Spinal cord (tissue), 10 donors: ENCODE data around the gene NEBL. TPM values are rescaled to one million over a fixed set of nuclear protein-coding genes. Genes with fewer than 3 reads are reported as not detected.
A peak's percentile ranks its signal among the peaks of the same experiment; 100 is the strongest.

Source experiments
- DNase-seq, 6 donors: peaks; one replicate each; pipeline versions ENCODE4 v3.0.0 to v3.0.0-alpha.2; 2013 to 2015; ENCODE audit warnings: low spot score in 6 of 6, low read depth in 4 of 6
- H3K27ac ChIP-seq: one replicate; pipeline ENCODE4 v1.5.1; 2013; ENCODE audit warnings: low read depth, low read length, control low read depth
- H3K27me3 ChIP-seq: one replicate; pipeline ENCODE4 v1.6.1; 2013; ENCODE audit warnings: low read length; ENCODE audit not compliant: control insufficient read depth, insufficient read depth
- H3K36me3 ChIP-seq: one replicate; pipeline ENCODE4 v1.6.1; 2013; ENCODE audit warnings: low read length; ENCODE audit not compliant: control insufficient read depth, insufficient read depth
- H3K4me1 ChIP-seq: one replicate; pipeline ENCODE4 v1.6.1; 2013; ENCODE audit warnings: low read length; ENCODE audit not compliant: control insufficient read depth, insufficient read depth
- H3K4me3 ChIP-seq: one replicate; pipeline ENCODE4 v1.5.1; 2013; ENCODE audit warnings: low read depth, low read length, control low read depth
- H3K9me3 ChIP-seq: one replicate; pipeline ENCODE4 v1.6.1; 2013; ENCODE audit warnings: low read length; ENCODE audit not compliant: control insufficient read depth, insufficient read depth
- WGBS: methylation state at CpG from one replicate; pipeline ENCODE4 v1.1.5; 2013; ENCODE audit warnings: missing lambda C conversion rate; ENCODE audit not compliant: insufficient coverage; 5-methylcytosine and 5-hydroxymethylcytosine counted together
- polyA plus RNA-seq, 2 donors: library from polyadenylated mRNA; unstranded; fragments of 120-200 nt; gene quantifications; one replicate each; pipeline ENCODE4 v1.2.1, GENCODE V29; 2013; ENCODE audit not compliant: insufficient read length in 2 of 2
- total RNA-seq, 2 donors: library from RNA; depleted of rRNA in 1 of 2; stranded (reverse); fragments of 120-200 nt in 1 of 2; fragments of >200 nt in 1 of 2; gene quantifications; one replicate each; pipeline versions ENCODE4 v1.2.3 to v1.2.4, GENCODE V29; 2013 to 2014
- donor health status: healthy.

NEBL gene
- total and polyA plus RNA-seq, 4 donors = 28.8 to 157 (median 66.6) TPM

- H3K36me3 ChIP-seq = no peaks in the 10 kb centered on the region
- H3K4me1 ChIP-seq = no peaks in the 10 kb centered on the region
- no peaks in the 10 kb centered on the region for H3K27me3 ChIP-seq
- no peak overlapping the region for H3K4me3 ChIP-seq
- H3K9me3 ChIP-seq = no peaks in the 10 kb centered on the region
- no peak overlapping the region for H3K27ac ChIP-seq
- DNase-seq = no peak
Observed at GRCh38 chr10:20909801-20910200, 12.7 kb upstream of the NEBL start.

- WGBS = no CpG with 5 or more reads among the region's 3 CpGs
- Histone ChIP-seq H3K4me3 (no peak overlapping the region), H3K36me3 (no peaks in the 10 kb centered on the region), H3K27ac (no peak overlapping the region), H3K9me3 (no peaks in the 10 kb centered on the region), H3K27me3 (no peaks in the 10 kb centered on the region), H3K4me1 (no peaks in the 10 kb centered on the region)
- peak in 2 of 6 donors; percentile 8 to 59 for DNase-seq
Observed at GRCh38 chr10:20908391-20908790, 11.3 kb upstream of the NEBL start.

- no peaks in the 10 kb centered on the region for H3K4me1 ChIP-seq
- H3K4me3 ChIP-seq = no peak overlapping the region
- no peaks in the 10 kb centered on the region for H3K27me3 ChIP-seq
- WGBS = 100% methylated on average over 1 of the region's 5 CpGs
- no peaks in the 10 kb centered on the region for H3K36me3 ChIP-seq
- DNase-seq = no peak
- H3K27ac ChIP-seq = no peak overlapping the region
- no peaks in the 10 kb centered on the region for H3K9me3 ChIP-seq
Observed at GRCh38 chr10:20903635-20904390, 6.7 kb upstream of the NEBL start.

- 87% methylated on average over 3 of the region's 5 CpGs for WGBS
- H3K9me3 ChIP-seq = no peaks in the 10 kb centered on the region
- H3K27me3 ChIP-seq = no peaks in the 10 kb centered on the region
- no peak overlapping the region for H3K4me3 ChIP-seq
- DNase-seq = no peak
- H3K27ac ChIP-seq = no peak overlapping the region
- no peaks in the 10 kb centered on the region for H3K36me3 ChIP-seq
- H3K4me1 ChIP-seq = no peaks in the 10 kb centered on the region
Observed at GRCh38 chr10:20901110-20901509, 4.0 kb upstream of the NEBL start.

- H3K27me3 ChIP-seq = no peaks in the 10 kb centered on the region
- WGBS = 83% methylated on average over 1 of the region's 3 CpGs
- no peak overlapping the region for H3K4me3 ChIP-seq
- H3K9me3 ChIP-seq = no peaks in the 10 kb centered on the region
- H3K4me1 ChIP-seq = no peaks in the 10 kb centered on the region
- no peak for DNase-seq
- no peaks in the 10 kb centered on the region for H3K36me3 ChIP-seq
- no peak overlapping the region for H3K27ac ChIP-seq
Observed at GRCh38 chr10:20898866-20899535, 1.9 kb upstream of the NEBL start.

GRCh38 chr10:20893297-20893696 lies 3.8 kb downstream of the NEBL start:
- WGBS = 100% methylated on average over 1 of the region's 1 CpG
- Histone ChIP-seq H3K4me1 (no peaks in the 10 kb centered on the region), H3K36me3 (no peaks in the 10 kb centered on the region), H3K27me3 (no peaks in the 10 kb centered on the region), H3K9me3 (no peaks in the 10 kb centered on the region), H3K27ac (no peak overlapping the region), H3K4me3 (no peak overlapping the region)
- no peak for DNase-seq

- 38% methylated on average over 1 of the region's 2 CpGs for WGBS
- H3K27ac ChIP-seq = no peak overlapping the region
Observed at GRCh38 chr10:20892796-20893195, 4.3 kb downstream of the NEBL start.

GRCh38 chr10:20892011-20892585 lies 5.0 kb downstream of the NEBL start:
- no CpG with 5 or more reads among the region's 4 CpGs for WGBS
- Histone ChIP-seq H3K27me3 (no peaks in the 10 kb centered on the region), H3K27ac (no peak overlapping the region), H3K4me3 (no peak overlapping the region), H3K4me1 (no peaks in the 10 kb centered on the region), H3K9me3 (no peaks in the 10 kb centered on the region), H3K36me3 (no peaks in the 10 kb centered on the region)
- DNase-seq = no peak

More at GRCh38 chr10:20892796-20893195, 4.3 kb downstream of the NEBL start:
- H3K9me3 ChIP-seq = no peaks in the 10 kb centered on the region
- DNase-seq = no peak
- no peak overlapping the region for H3K4me3 ChIP-seq
- H3K27me3 ChIP-seq = no peaks in the 10 kb centered on the region
- no peaks in the 10 kb centered on the region for H3K36me3 ChIP-seq
- H3K4me1 ChIP-seq = no peaks in the 10 kb centered on the region

GRCh38 chr10:20891338-20891714 lies 5.8 kb downstream of the NEBL start:
- Histone ChIP-seq H3K27ac (no peak overlapping the region), H3K4me1 (no peaks in the 10 kb centered on the region), H3K36me3 (no peaks in the 10 kb centered on the region), H3K4me3 (no peak overlapping the region), H3K27me3 (no peaks in the 10 kb centered on the region), H3K9me3 (no peaks in the 10 kb centered on the region)
- no CpG with 5 or more reads among the region's 2 CpGs for WGBS
- DNase-seq = no peak
